PC-3 (cell line): ENCODE data around the gene MAPKAP1. TPM values are rescaled to one million over a fixed set of nuclear protein-coding genes. Genes with fewer than 3 reads are reported as not detected.

Experiments
- ATAC-seq: fragments of 200-7000 bp; cut with Tn5 transposase; 2 replicates; pipeline ENCODE4 v1.9.1; 2020; ENCODE audit warnings: mild to moderate bottlenecking, moderate library complexity
- BruUV-seq: library from RNA; stranded (reverse); fragments of 400-500 nt; replicated peaks from 2 replicates; lab custom pipeline; 2021; lab: Mats Ljungman, UMichigan
- CTCF ChIA-PET: fragments of 300-600 bp; sonication (Branson Sonifier 250); formaldehyde crosslinking; loops from one replicate; lab custom pipeline; 2022; ENCODE audit warnings: antibody characterized with exemption; lab: Charles Lee
- POLR2A ChIA-PET: fragments of 300-600 bp; sonication (Branson Sonifier 250); formaldehyde crosslinking; loops from one replicate; lab custom pipeline; 2022; ENCODE audit warnings: antibody characterized with exemption; ENCODE audit not compliant: unreplicated experiment; lab: Charles Lee
- DNase-seq: peaks from one replicate; pipeline ENCODE4 v3.0.0-alpha.2; 2015
- H2AFZ ChIP-seq: fragments of 300-600 bp; sonication (generic); 2 replicates; pipeline ENCODE4 v1.6.0; 2016; ENCODE audit warnings: antibody characterized with exemption, low read length
- H3F3A ChIP-seq: fragments of 300-600 bp; sonication (generic); one replicate; pipeline ENCODE4 v1.6.0; 2017; ENCODE audit warnings: antibody characterized with exemption, low read length, control low read depth, mild to moderate bottlenecking; ENCODE audit not compliant: unreplicated experiment
- H3K27ac ChIP-seq: fragments of 300-600 bp; sonication (generic); 2 replicates; pipeline ENCODE4 v1.5.1; 2016; ENCODE audit warnings: mild to moderate bottlenecking, low read length
- H3K27me3 ChIP-seq: fragments of 300-600 bp; sonication (generic); 2 replicates; pipeline ENCODE4 v1.6.1; 2016; ENCODE audit warnings: low read length, mixed read lengths
- H3K36me3 ChIP-seq: fragments of 300-600 bp; sonication (generic); 2 replicates; pipeline ENCODE4 v1.6.1; 2016; ENCODE audit warnings: low read depth, mixed run types, low read length, mixed read lengths
- H3K4me1 ChIP-seq: fragments of 300-600 bp; sonication (generic); 2 replicates; pipeline ENCODE4 v1.5.1; 2016; ENCODE audit warnings: low read length; ENCODE audit not compliant: insufficient read depth
- H3K4me2 ChIP-seq: fragments of 300-600 bp; sonication (generic); 2 replicates; pipeline ENCODE4 v1.6.0; 2016; ENCODE audit warnings: low read length
- H3K4me3 ChIP-seq: fragments of 300-600 bp; sonication (generic); 2 replicates; pipeline ENCODE4 v1.5.1; 2016; ENCODE audit warnings: mild to moderate bottlenecking, low read length, mixed read lengths
- H3K79me2 ChIP-seq: fragments of 300-600 bp; sonication (generic); 2 replicates; pipeline ENCODE4 v1.6.1; 2017; ENCODE audit warnings: low read length, mixed read lengths
- H3K9ac ChIP-seq: fragments of 300-600 bp; sonication (generic); 2 replicates; pipeline ENCODE4 v1.6.0; 2016; ENCODE audit warnings: mild to moderate bottlenecking, low read length
- H3K9me2 ChIP-seq: fragments of 300-600 bp; sonication (generic); replicated peaks from 2 replicates; pipeline ENCODE4 v1.6.1; 2016; ENCODE audit warnings: mixed run types, low read length, mixed read lengths
- H3K9me3 ChIP-seq: fragments of 300-600 bp; sonication (generic); 2 replicates; pipeline ENCODE4 v1.6.1; 2016; ENCODE audit warnings: low read length, mixed read lengths
- H4K20me1 ChIP-seq: fragments of 300-600 bp; sonication (generic); 2 replicates; pipeline ENCODE4 v1.6.1; 2016; ENCODE audit warnings: low read length, mixed read lengths
- CTCF ChIP-seq: fragments of 300-600 bp; sonication (generic); conservative IDR thresholded peaks from 2 replicates; pipeline ENCODE4 v1.5.1; 2017; ENCODE audit warnings: antibody characterized with exemption, low read depth, mild to moderate bottlenecking, low read length
- EZH2 ChIP-seq: fragments of 300-600 bp; sonication (generic); IDR thresholded peaks from one replicate; pipeline ENCODE4 v1.6.1; 2017; ENCODE audit warnings: antibody characterized with exemption, mild to moderate bottlenecking, low read length; ENCODE audit not compliant: unreplicated experiment
- EZH2phosphoT487 ChIP-seq: fragments of 300-600 bp; sonication (generic); IDR thresholded peaks from 2 replicates; pipeline ENCODE4 v1.6.1; 2018; ENCODE audit warnings: mild to moderate bottlenecking, antibody characterized with exemption, low read length, borderline replicate concordance
- intact Hi-C: fragments of 100-400 bp; cut with micrococcal nuclease; formaldehyde crosslinking; loops from 2 replicates; pipeline ENCODE4 v1.9.0; 2023
- total RNA-seq: library from RNA; depleted of rRNA; stranded (reverse); fragments of >200 nt; gene quantifications from 2 replicates; pipeline ENCODE4 v1.2.3, GENCODE V29; 2014

MAPKAP1 gene
- total RNA-seq, 1 experiment from 2014 or later: 128 TPM

GRCh38 chr9:125464591-125465385, 242.2 kb downstream of the MAPKAP1 start:
- Histone ChIP-seq H3F3A (no peaks in the 10 kb centered on the region), H3K36me3 (no peaks in the 10 kb centered on the region), H3K79me2 (no peaks in the 10 kb centered on the region), H3K4me2 (no peak overlapping the region), H3K4me3 (no peak overlapping the region), H3K9ac (no peak overlapping the region), H3K9me3 (no peaks in the 10 kb centered on the region), H3K27ac (no peak overlapping the region), H3K27me3 (no peaks in the 10 kb centered on the region), H3K9me2 (no peaks in the 10 kb centered on the region), H3K4me1 (no peaks in the 10 kb centered on the region), H2AFZ (no peak overlapping the region), H4K20me1 (no peaks in the 10 kb centered on the region)
- TF ChIP-seq EZH2phosphoT487 (no peak), CTCF (no peak), EZH2 (no peak)
- CTCF ChIA-PET: no interaction called here
- intact Hi-C loops: no loop called here
- POLR2A ChIA-PET: no interaction called here
- ATAC-seq (no peak), DNase-seq (no peak)
- BruUV-seq: no TSS peak

DNA sequence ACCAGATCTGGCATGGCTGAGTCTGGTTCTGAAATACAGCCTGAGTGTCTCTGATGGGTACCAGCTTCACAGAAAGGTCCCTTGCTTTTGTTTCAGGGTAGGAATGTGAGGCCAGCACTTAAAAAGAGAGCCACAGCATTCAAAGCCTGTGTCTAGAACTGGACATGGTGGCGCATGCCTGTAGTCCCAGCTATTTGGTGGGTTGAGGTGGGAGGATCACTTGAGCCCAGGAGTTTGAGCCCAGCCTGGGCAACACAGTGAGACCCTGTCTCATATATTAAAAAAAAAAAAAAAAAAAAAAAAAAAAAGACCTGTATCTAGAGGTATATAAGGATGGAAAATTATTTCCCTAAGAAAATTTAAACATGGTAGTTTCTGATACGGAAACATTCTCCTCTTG, 243.1 kb downstream of the MAPKAP1 start:
- no TSS peak for BruUV-seq
- Histone ChIP-seq H3K9ac (no peak overlapping the region), H3K4me1 (no peaks in the 10 kb centered on the region), H3K4me2 (no peak overlapping the region), H3K27ac (no peak overlapping the region), H3K4me3 (no peak overlapping the region), H3K79me2 (no peaks in the 10 kb centered on the region), H3K36me3 (no peaks in the 10 kb centered on the region), H2AFZ (no peak overlapping the region), H3K9me2 (no peaks in the 10 kb centered on the region), H3K27me3 (no peaks in the 10 kb centered on the region), H4K20me1 (no peaks in the 10 kb centered on the region), H3K9me3 (no peaks in the 10 kb centered on the region), H3F3A (no peaks in the 10 kb centered on the region)
- ChIA-PET POLR2A (no interaction called here), CTCF (no interaction called here)
- intact Hi-C loops: no loop called here
- DNase-seq (no peak), ATAC-seq (no peak)
- TF ChIP-seq EZH2phosphoT487: no peak
- no peak for TF ChIP-seq CTCF
- no peak for TF ChIP-seq EZH2

DNA sequence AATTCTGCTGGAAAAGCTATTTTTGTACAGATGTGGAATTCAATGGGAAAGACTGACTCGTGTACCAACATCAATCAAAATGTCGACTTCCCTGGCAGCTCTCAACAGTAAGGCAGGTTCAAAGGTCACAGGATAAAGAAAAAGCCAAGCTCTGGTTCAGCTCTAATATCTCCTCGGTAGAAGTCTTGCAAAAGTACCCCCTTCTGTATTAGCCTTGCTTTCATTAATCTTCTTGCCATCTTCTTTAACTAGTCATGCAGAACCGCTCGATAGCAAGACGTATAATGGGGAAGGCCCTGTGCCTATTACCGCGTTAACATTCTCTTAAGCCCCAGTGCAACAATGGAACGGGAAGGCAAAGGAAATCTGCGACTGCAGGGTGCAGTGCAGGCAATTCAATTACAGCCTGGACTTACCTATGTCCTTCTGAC, 244.1 kb downstream of the MAPKAP1 start:
- no peak overlapping the region for H3K27ac ChIP-seq
- no peaks in the 10 kb centered on the region for H3F3A ChIP-seq
- intact Hi-C loops: no loop called here
- ATAC-seq (no peak), DNase-seq (no peak)
- H3K9me3 ChIP-seq: no peaks in the 10 kb centered on the region
- POLR2A ChIA-PET: interaction anchor here (0.6 kb wide), 1 partner anchor 256 kb away, joined by 3 read pairs; no protein-coding TSS in a partner anchor
- TF ChIP-seq CTCF (no peak), EZH2phosphoT487 (no peak), EZH2 (no peak)
- no TSS peak for BruUV-seq
- 0 out of 2 replicates have a peak, but pooled peaks cover 2% of the 10 kb centered on the region for H3K36me3 ChIP-seq
- no peak overlapping the region for H3K4me2 ChIP-seq
- no peaks in the 10 kb centered on the region for H3K9me2 ChIP-seq
- no peak overlapping the region for H3K9ac ChIP-seq
- H3K4me1 ChIP-seq: no peaks in the 10 kb centered on the region
- H4K20me1 ChIP-seq: no peaks in the 10 kb centered on the region
- H3K27me3 ChIP-seq: no peaks in the 10 kb centered on the region
- H3K4me3 ChIP-seq: no peak overlapping the region
- no peaks in the 10 kb centered on the region for H3K79me2 ChIP-seq
- H2AFZ ChIP-seq: no peak overlapping the region
- CTCF ChIA-PET: no interaction called here
